GM10266 (cell line): ENCODE data around the gene SCGB1C2.

Experiments
- DNase-seq: peaks from one replicate; pipeline ENCODE4 v3.0.0; 2012; ENCODE audit errors: extremely low spot score
- TF ChIP-seq, protein P1 (sequence below): IDR thresholded peaks from 2 replicates; pipeline ENCODE4 v1.5.1; 2012; ENCODE audit warnings: mild to moderate bottlenecking, low read depth; ENCODE audit not compliant: control insufficient read depth, insufficient read depth; ENCODE audit errors: missing control alignments

SCGB1C2 gene

DNA sequence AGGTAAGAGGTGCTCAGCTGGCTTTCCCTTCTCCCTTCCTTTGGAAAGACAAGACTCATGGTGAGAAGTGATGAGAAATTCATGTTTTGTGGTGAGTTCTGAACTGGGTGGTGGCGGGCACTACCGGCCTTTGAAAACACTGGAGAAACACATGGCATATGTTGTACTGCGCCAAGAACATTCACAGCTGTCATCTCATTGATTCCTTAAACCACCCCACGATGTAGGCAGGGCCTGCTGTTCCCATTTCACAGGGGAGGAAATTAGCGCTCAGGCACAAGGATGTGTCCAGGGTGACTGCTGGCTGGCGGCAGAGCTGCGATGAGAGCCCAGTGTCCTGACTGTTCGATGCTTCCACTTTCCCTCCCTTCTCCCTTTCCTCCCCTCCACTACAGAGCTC, 45.7 kb downstream of the SCGB1C2 start:
- TF ChIP-seq, protein P1, sequence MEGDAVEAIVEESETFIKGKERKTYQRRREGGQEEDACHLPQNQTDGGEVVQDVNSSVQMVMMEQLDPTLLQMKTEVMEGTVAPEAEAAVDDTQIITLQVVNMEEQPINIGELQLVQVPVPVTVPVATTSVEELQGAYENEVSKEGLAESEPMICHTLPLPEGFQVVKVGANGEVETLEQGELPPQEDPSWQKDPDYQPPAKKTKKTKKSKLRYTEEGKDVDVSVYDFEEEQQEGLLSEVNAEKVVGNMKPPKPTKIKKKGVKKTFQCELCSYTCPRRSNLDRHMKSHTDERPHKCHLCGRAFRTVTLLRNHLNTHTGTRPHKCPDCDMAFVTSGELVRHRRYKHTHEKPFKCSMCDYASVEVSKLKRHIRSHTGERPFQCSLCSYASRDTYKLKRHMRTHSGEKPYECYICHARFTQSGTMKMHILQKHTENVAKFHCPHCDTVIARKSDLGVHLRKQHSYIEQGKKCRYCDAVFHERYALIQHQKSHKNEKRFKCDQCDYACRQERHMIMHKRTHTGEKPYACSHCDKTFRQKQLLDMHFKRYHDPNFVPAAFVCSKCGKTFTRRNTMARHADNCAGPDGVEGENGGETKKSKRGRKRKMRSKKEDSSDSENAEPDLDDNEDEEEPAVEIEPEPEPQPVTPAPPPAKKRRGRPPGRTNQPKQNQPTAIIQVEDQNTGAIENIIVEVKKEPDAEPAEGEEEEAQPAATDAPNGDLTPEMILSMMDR = no peak
- DNase-seq = no peak

- DNase-seq = no peak
- TF ChIP-seq, protein P1 = no peak
Measured at GRCh38 chr17:185445-186138, 48.2 kb downstream of the SCGB1C2 start.

DNA sequence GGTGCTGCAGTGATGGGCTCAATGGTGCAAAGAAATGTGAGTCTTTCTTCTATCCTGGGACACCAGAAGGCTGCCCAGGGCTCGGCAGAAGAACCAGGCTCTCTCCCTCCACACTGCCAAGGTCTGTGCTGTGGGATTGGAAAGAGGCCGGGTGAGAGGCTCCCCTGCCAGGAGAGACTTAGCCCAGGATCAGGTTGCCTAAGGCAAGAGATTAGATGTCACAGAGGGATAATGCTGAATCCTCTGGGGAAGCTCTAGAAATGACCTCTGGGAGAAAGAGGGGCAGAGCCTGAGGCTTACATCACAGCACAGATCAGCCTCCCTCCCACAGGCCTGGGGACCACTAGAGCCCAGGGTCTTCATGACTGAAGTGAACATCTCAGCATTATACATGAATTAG, 49.8 kb downstream of the SCGB1C2 start:
- TF ChIP-seq, protein P1 = no peak

More for the DNA sequence above, 49.8 kb downstream of the SCGB1C2 start:
- no peak for DNase-seq
